Natural killer cell (primary cell): ENCODE results near the gene LRRC4. TPM values are rescaled to one million over a fixed set of nuclear protein-coding genes. Genes with fewer than 3 reads are reported as not detected.
A peak's percentile ranks its signal among the peaks of the same experiment; 100 is the strongest.

Source experiments
- ATAC-seq, 3 donors: fragments of 150-1000 bp in 2 of 3; fragments of 200-7000 bp in 1 of 3; cut with Tn5 transposase; 1 replicate in 1 of 3; 2 replicates in 2 of 3; pipeline ENCODE4 v1.10.0; 2021; ENCODE audit warnings: mild to moderate bottlenecking in 2 of 3, moderate library complexity in 2 of 3
- DNase-seq, 2 donors: peaks; one replicate each; pipeline versions ENCODE4 v3.0.0 to v3.0.0-alpha.2; 2013 to 2021; ENCODE audit warnings: mixed read lengths in 1 of 2
- H3K27ac ChIP-seq: one replicate; pipeline ENCODE4 v1.5.1; 2013; ENCODE audit warnings: mild to moderate bottlenecking, low read length
- H3K27me3 ChIP-seq: one replicate; pipeline ENCODE4 v1.6.1; 2013; ENCODE audit warnings: low read length; ENCODE audit not compliant: control insufficient read depth, insufficient read depth
- H3K36me3 ChIP-seq: one replicate; pipeline ENCODE4 v1.6.1; 2013; ENCODE audit warnings: low read length; ENCODE audit not compliant: control insufficient read depth, insufficient read depth
- H3K4me1 ChIP-seq: one replicate; pipeline ENCODE4 v1.6.1; 2013; ENCODE audit warnings: low read length; ENCODE audit not compliant: control insufficient read depth, insufficient read depth
- H3K4me3 ChIP-seq: one replicate; pipeline ENCODE4 v1.5.1; 2013; ENCODE audit warnings: low read length
- H3K9me3 ChIP-seq: one replicate; pipeline ENCODE4 v1.6.1; 2013; ENCODE audit warnings: low read length; ENCODE audit not compliant: control insufficient read depth, insufficient read depth
- H3K27ac Mint-ChIP-seq, 2 donors: one replicate each; pipeline ENCODE4 v1.8.0; 2022; ENCODE audit warnings: mild to moderate bottlenecking in 2 of 2, mixed read lengths in 2 of 2, moderate library complexity in 1 of 2
- H3K27me3 Mint-ChIP-seq, 2 donors: one replicate each; pipeline ENCODE4 v1.8.0; 2022; ENCODE audit warnings: low read depth in 2 of 2, mixed read lengths in 2 of 2
- H3K36me3 Mint-ChIP-seq: one replicate; pipeline ENCODE4 v1.8.0; 2022; ENCODE audit warnings: mixed read lengths
- H3K4me1 Mint-ChIP-seq, 2 donors: one replicate each; pipeline ENCODE4 v1.8.0; 2022; ENCODE audit warnings: mixed read lengths in 2 of 2
- H3K4me3 Mint-ChIP-seq: one replicate; pipeline ENCODE4 v1.8.0; 2022; ENCODE audit warnings: mild to moderate bottlenecking, moderate library complexity, mixed read lengths
- H3K9me3 Mint-ChIP-seq, 2 donors: one replicate each; pipeline ENCODE4 v1.8.0; 2022; ENCODE audit warnings: mixed read lengths in 2 of 2
- CTCF ChIP-seq: fragments of 200-600 bp; IDR thresholded peaks from one replicate; pipeline ENCODE4 v1.8.0; 2022; ENCODE audit warnings: antibody characterized with exemption
- WGBS: methylation state at CpG from one replicate; pipeline ENCODE4 v1.1.7; 2013; ENCODE audit warnings: missing lambda C conversion rate; ENCODE audit not compliant: insufficient coverage; 5-methylcytosine and 5-hydroxymethylcytosine counted together
- intact Hi-C: fragments of 100-400 bp; cut with micrococcal nuclease; formaldehyde crosslinking; loops from one replicate; pipeline ENCODE4 v1.14.2; 2022
- total RNA-seq, 4 donors: library from RNA; stranded (reverse); fragments of 120-200 nt in 1 of 4; gene quantifications; one replicate each; pipeline versions ENCODE4 v1.2.3 to v1.2.4, GENCODE V29; 2013 to 2022

LRRC4 gene
- total RNA-seq, 3 donors from 2014 or later (not counting 1 experiment from before 2014, with no cell fraction given) = 0.79 to 2.4 (median 1.8) TPM

DNA sequence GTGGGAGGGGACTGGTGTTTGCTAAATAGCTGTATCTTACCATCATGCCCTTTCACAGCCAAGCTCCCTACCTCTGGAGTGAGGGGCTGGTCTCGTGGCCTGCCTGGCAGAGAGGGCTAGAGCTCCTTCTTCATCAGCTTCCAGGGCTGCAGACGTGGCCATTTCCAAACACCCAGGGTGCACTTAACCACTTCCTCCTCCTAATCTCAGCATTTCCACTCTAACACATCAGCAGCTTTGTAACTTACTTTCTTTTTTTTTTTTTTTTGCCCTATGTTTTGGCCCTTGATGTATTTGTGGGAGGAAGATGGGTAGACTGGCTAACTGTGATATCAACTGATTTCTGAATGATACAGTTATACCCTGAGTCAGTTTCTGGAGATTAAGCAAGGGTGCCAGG is 27.4 kb downstream of the LRRC4 start:
- TF ChIP-seq CTCF = no peak
- no peak for DNase-seq
- Histone ChIP-seq H3K9me3 (no peaks in the 10 kb centered on the region), H3K27me3 (no peaks in the 10 kb centered on the region), H3K36me3 (peaks cover 2% of the 10 kb centered on the region), H3K27ac (no peak overlapping the region), H3K4me1 (peaks cover 11% of the 10 kb centered on the region), H3K4me3 (no peak overlapping the region)
- Mint-ChIP-seq H3K4me3 (no peak overlapping the region), H3K36me3 (no peaks in the 10 kb centered on the region), H3K27ac (peak overlapping the region in 1 of 2 donors; percentile 11), H3K9me3 (no peaks in the 10 kb centered on the region), H3K27me3 (no peaks in the 10 kb centered on the region), H3K4me1 (peaks cover 29 to 30% of the 10 kb centered on the region in 2 donors)
- intact Hi-C loops = no loop called here
- ATAC-seq = peak in 2 of 3 donors; percentile 44 to 61
- 38% methylated on average over 2 of the region's 2 CpGs for WGBS

GRCh38 chr7:128003167-128003566 is 28.1 kb downstream of the LRRC4 start:
- no peak for TF ChIP-seq CTCF
- Mint-ChIP-seq H3K9me3 (no peaks in the 10 kb centered on the region), H3K27ac (peak overlapping the region in 1 of 2 donors; percentile 29), H3K4me1 (peaks cover 29 to 34% of the 10 kb centered on the region in 2 donors), H3K4me3 (no peak overlapping the region), H3K36me3 (no peaks in the 10 kb centered on the region), H3K27me3 (no peaks in the 10 kb centered on the region)
- Histone ChIP-seq H3K4me3 (no peak overlapping the region), H3K9me3 (no peaks in the 10 kb centered on the region), H3K4me1 (peaks cover 11% of the 10 kb centered on the region), H3K27ac (no peak overlapping the region), H3K36me3 (peaks cover 2% of the 10 kb centered on the region), H3K27me3 (no peaks in the 10 kb centered on the region)
- intact Hi-C loops = no loop called here
- DNase-seq (no peak), ATAC-seq (no peak)
- WGBS = 73% methylated on average over 2 of the region's 3 CpGs

DNA sequence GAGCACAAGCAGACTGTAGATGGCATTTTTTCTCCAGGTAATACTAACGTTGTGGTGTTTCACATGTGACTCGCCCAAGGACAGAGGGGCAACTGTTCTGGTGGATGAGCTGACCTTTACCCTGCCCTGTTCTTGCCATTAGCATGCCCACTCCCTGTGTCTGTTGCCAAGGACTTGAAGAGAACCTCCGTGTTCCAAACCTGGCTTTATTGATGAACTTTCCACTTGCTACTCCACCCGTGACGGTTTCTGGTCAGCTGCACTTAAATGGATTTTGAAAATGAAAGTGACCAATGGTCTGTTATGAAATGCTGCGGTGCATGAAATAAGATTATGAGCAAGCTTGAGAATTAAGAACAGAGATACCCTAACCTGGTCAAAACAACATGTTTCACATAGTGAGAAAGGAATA is 30.4 kb downstream of the LRRC4 start:
- H3K4me1 ChIP-seq = peaks cover 11% of the 10 kb centered on the region
- intact Hi-C loops = no loop called here
- Mint-ChIP-seq H3K9me3 (no peaks in the 10 kb centered on the region), H3K4me3 (no peak overlapping the region), H3K27ac (no peak overlapping the region), H3K27me3 (no peaks in the 10 kb centered on the region), H3K4me1 (peaks cover 24 to 34% of the 10 kb centered on the region in 2 donors), H3K36me3 (no peaks in the 10 kb centered on the region)
- DNase-seq (no peak), ATAC-seq (no peak)
- no peaks in the 10 kb centered on the region for H3K27me3 ChIP-seq
- 95% methylated on average over 6 of the region's 6 CpGs for WGBS
- peaks cover under 1% of the 10 kb centered on the region for H3K36me3 ChIP-seq
- TF ChIP-seq CTCF = no peak
- no peak overlapping the region for H3K4me3 ChIP-seq
- no peaks in the 10 kb centered on the region for H3K9me3 ChIP-seq
- no peak overlapping the region for H3K27ac ChIP-seq

DNA sequence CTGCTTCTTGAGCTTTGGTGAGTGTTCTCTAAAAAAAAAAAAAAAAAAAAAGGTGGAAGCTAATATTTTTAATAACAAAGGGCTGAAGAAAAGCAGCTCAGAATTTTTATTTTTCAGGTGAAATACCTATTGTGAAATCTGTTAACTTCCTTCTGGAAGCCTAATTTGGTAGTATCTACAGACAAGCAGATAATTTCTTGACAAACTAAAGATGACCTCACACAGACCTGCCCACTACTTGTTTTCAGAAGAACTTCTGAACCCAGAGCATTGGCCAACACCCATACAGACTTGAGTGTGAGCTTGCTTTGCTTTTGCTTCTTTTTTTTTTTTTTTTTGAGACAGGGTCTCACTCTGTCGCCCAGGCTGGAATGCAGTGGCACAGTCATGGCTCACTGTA is 31.2 kb downstream of the LRRC4 start:
- H3K4me3 Mint-ChIP-seq = no peak overlapping the region
- Histone ChIP-seq H3K4me1 (peaks cover 11% of the 10 kb centered on the region), H3K27ac (no peak overlapping the region), H3K4me3 (no peak overlapping the region), H3K9me3 (no peaks in the 10 kb centered on the region), H3K27me3 (no peaks in the 10 kb centered on the region), H3K36me3 (peaks cover 2% of the 10 kb centered on the region)
- no peak for TF ChIP-seq CTCF
- intact Hi-C loops = no loop called here
- H3K27me3 Mint-ChIP-seq = no peaks in the 10 kb centered on the region
- no peaks in the 10 kb centered on the region for H3K36me3 Mint-ChIP-seq
- H3K27ac Mint-ChIP-seq = no peak overlapping the region
- 100% methylated on average over 1 of the region's 1 CpG for WGBS
- no peak for DNase-seq
- no peaks in the 10 kb centered on the region for H3K9me3 Mint-ChIP-seq
- ATAC-seq = peak in 1 of 3 donors; percentile 62
- H3K4me1 Mint-ChIP-seq = peaks cover 24 to 29% of the 10 kb centered on the region in 2 donors
